Fibroblast of gingiva (primary cell): Measurements from ENCODE around the gene NKX3-2.

ENCODE experiments used
- DNase-seq: peaks from one replicate; pipeline ENCODE4 v3.0.0-alpha.2; 2011; ENCODE audit warnings: low read depth

NKX3-2 gene

DNA sequence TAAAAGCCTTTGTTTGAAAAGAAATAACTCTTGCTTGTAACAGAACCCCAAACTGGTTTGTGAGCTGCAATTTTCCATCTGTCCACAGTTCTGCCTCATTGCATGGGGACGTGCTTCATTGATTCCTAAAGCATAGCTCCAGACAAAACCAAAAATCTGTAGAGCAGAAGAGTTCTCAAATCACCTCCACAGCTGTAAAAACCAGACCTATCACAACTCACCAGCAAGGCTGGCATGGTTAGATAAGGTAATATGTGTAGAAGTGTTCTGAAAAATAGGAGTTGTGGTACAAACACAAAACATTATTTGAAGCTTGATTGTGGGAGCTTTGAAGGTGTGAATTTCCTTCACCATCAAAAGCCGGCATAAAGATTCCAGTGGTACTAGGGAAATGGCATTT lies 47.7 kb downstream of the NKX3-2 start:
- no peak for DNase-seq

DNA sequence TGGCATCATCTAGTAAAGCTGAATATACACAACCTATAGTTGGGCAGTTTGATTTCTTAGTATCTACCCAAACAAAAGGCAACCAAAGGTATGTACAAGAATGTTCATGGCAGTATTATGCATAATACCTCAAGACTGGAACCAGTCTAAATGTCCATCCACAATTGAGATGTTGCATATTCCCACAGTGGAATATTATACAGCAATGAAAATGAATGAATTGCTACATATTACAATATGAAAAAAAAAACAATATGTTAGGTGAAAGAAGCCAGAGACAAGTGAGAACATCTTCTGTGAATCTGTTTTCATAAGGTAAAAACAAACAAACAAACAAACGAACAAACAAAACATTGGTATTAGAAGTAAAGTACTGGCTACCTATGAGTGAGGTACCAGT lies 48.6 kb downstream of the NKX3-2 start:
- no peak for DNase-seq

GRCh38 chr4:13493793-13494192 lies 50.5 kb downstream of the NKX3-2 start:
- no peak for DNase-seq

- DNase-seq, result no peak
These were observed 51.6 kb downstream of the NKX3-2 start for GRCh38 chr4:13492747-13493146.
